Type B pancreatic cell (in vitro differentiated cells): ENCODE results near the gene PAK5. TPM values are rescaled to one million over a fixed set of nuclear protein-coding genes. Genes with fewer than 3 reads are reported as not detected.

ENCODE experiments used
- DNase-seq: peaks from one replicate; pipeline ENCODE4 v3.0.0; 2021; ENCODE audit warnings: mixed read lengths; ENCODE audit not compliant: unreplicated experiment; ENCODE audit errors: extremely low spot score
- H3K27ac Mint-ChIP-seq: 2 replicates; pipeline ENCODE4 v1.8.0; 2021; ENCODE audit warnings: mild to moderate bottlenecking, mixed read lengths
- H3K27me3 Mint-ChIP-seq: 2 replicates; pipeline ENCODE4 v1.8.0; 2021; ENCODE audit warnings: mixed read lengths
- H3K36me3 Mint-ChIP-seq: 2 replicates; pipeline ENCODE4 v1.8.0; 2021; ENCODE audit warnings: mixed read lengths
- H3K4me1 Mint-ChIP-seq: one replicate; pipeline ENCODE4 v1.8.0; 2021; ENCODE audit warnings: mixed read lengths; ENCODE audit not compliant: unreplicated experiment
- H3K4me3 Mint-ChIP-seq: 2 replicates; pipeline ENCODE4 v1.8.0; 2021; ENCODE audit warnings: mild to moderate bottlenecking, mixed read lengths
- H3K9me3 Mint-ChIP-seq: 2 replicates; pipeline ENCODE4 v1.8.0; 2021; ENCODE audit warnings: mixed read lengths
- CTCF ChIP-seq: fragments of 200-600 bp; sonication (generic); conservative IDR thresholded peaks from 2 replicates; pipeline ENCODE4 v1.5.0; 2021; ENCODE audit warnings: antibody characterized with exemption, mild to moderate bottlenecking
- total RNA-seq: library from RNA; stranded (reverse); gene quantifications from 2 replicates; pipeline ENCODE4 v1.2.1, GENCODE V29; 2021; ENCODE audit warnings: low replicate concordance

The PAK5 gene
- total RNA-seq, 1 donor from 2014 or later, result 1.8 TPM

- Mint-ChIP-seq H3K27me3 (peaks cover 25% of the 10 kb centered on the region), H3K36me3 (no peaks in the 10 kb centered on the region), H3K9me3 (peaks cover 6% of the 10 kb centered on the region), H3K4me3 (no peak overlapping the region), H3K4me1 (peaks cover 7% of the 10 kb centered on the region), H3K27ac (no peak overlapping the region)
- TF ChIP-seq CTCF, result no peak
- no peak for DNase-seq
Observed at GRCh38 chr20:9565910-9566550, 272.8 kb downstream of the PAK5 start.

GRCh38 chr20:9557411-9557810 lies 281.5 kb downstream of the PAK5 start:
- H3K27ac Mint-ChIP-seq, result no peak overlapping the region
- H3K36me3 Mint-ChIP-seq, result no peaks in the 10 kb centered on the region
- no peak for TF ChIP-seq CTCF
- peaks cover 5% of the 10 kb centered on the region for H3K9me3 Mint-ChIP-seq
- DNase-seq, result no peak
- peaks cover 14% of the 10 kb centered on the region for H3K27me3 Mint-ChIP-seq
- H3K4me3 Mint-ChIP-seq, result no peak overlapping the region
- no peaks in the 10 kb centered on the region for H3K4me1 Mint-ChIP-seq

GRCh38 chr20:9555781-9556180 lies 283.1 kb downstream of the PAK5 start:
- Mint-ChIP-seq H3K4me1 (peaks cover 6% of the 10 kb centered on the region), H3K9me3 (peaks cover 5% of the 10 kb centered on the region), H3K27me3 (peaks cover 8% of the 10 kb centered on the region), H3K36me3 (no peaks in the 10 kb centered on the region), H3K27ac (no peak overlapping the region), H3K4me3 (no peak overlapping the region)
- no peak for TF ChIP-seq CTCF
- no peak for DNase-seq

GRCh38 chr20:9551808-9552550 lies 286.9 kb downstream of the PAK5 start:
- Mint-ChIP-seq H3K36me3 (no peaks in the 10 kb centered on the region), H3K9me3 (peaks cover 5% of the 10 kb centered on the region), H3K27ac (no peak overlapping the region), H3K27me3 (peaks cover under 1% of the 10 kb centered on the region), H3K4me3 (no peak overlapping the region), H3K4me1 (peaks cover 6% of the 10 kb centered on the region)
- TF ChIP-seq CTCF, result no peak
- DNase-seq, result no peak

GRCh38 chr20:9550871-9551270 lies 288.0 kb downstream of the PAK5 start:
- Mint-ChIP-seq H3K27me3 (peaks cover 5% of the 10 kb centered on the region), H3K27ac (no peak overlapping the region), H3K36me3 (no peaks in the 10 kb centered on the region), H3K9me3 (peaks cover 5% of the 10 kb centered on the region), H3K4me1 (peaks cover 6% of the 10 kb centered on the region), H3K4me3 (no peak overlapping the region)
- TF ChIP-seq CTCF, result no peak
- no peak for DNase-seq
